Heart left ventricle (tissue), 16 donors: ENCODE measurements around the gene NUTF2. TPM values are rescaled to one million over a fixed set of nuclear protein-coding genes. Genes with fewer than 3 reads are reported as not detected.

Source experiments
- ATAC-seq, 4 donors: fragments of 200-7000 bp; cut with Tn5 transposase; one replicate each; pipeline ENCODE4 v1.9.1; 2020 to 2022; ENCODE audit warnings: moderate library complexity in 4 of 4, mild to moderate bottlenecking in 3 of 4, moderate number of reproducible peaks in 1 of 4
- DNase-seq, 5 donors: peaks; one replicate each; pipeline ENCODE4 v3.0.0-alpha.2; 2020
- H3K27ac ChIP-seq, 12 donors: fragments of 200-600 bp; sonication (generic) in 4 of 12; one replicate each; pipeline versions ENCODE4 v1.5.0 to v1.8.0; 2016 to 2022; ENCODE audit warnings: mild to moderate bottlenecking in 2 of 12
- H3K27me3 ChIP-seq, 9 donors: fragments of 200-600 bp; sonication (generic) in 2 of 9; one replicate each; pipeline versions ENCODE4 v1.5.1 to v1.8.0; 2016 to 2022; ENCODE audit warnings: mild to moderate bottlenecking in 3 of 9
- H3K36me3 ChIP-seq, 9 donors: fragments of 200-600 bp; sonication (generic) in 2 of 9; one replicate each; pipeline versions ENCODE4 v1.5.0 to v1.8.0; 2018 to 2022; ENCODE audit warnings: mild to moderate bottlenecking in 2 of 9
- H3K4me1 ChIP-seq, 12 donors: fragments of 200-600 bp; sonication (generic) in 4 of 12; one replicate each; pipeline versions ENCODE4 v1.5.0 to v1.8.0; 2016 to 2022; ENCODE audit warnings: mild to moderate bottlenecking in 3 of 12
- H3K4me3 ChIP-seq, 12 donors: fragments of 200-600 bp; sonication (generic) in 4 of 12; one replicate each; pipeline versions ENCODE4 v1.5.0 to v1.8.0; 2017 to 2022; ENCODE audit warnings: mild to moderate bottlenecking in 9 of 12, moderate library complexity in 4 of 12
- H3K9me3 ChIP-seq, 12 donors: fragments of 200-600 bp; sonication (generic) in 4 of 12; one replicate each; pipeline versions ENCODE4 v1.5.0 to v1.8.0; 2016 to 2022; ENCODE audit warnings: mild to moderate bottlenecking in 1 of 12
- CTCF ChIP-seq, 12 donors: fragments of 200-600 bp; sonication (generic) in 4 of 12; IDR thresholded peaks; one replicate each; pipeline versions ENCODE4 v1.5.0 to v1.8.0; 2018 to 2022; ENCODE audit warnings: antibody characterized with exemption in 12 of 12, mild to moderate bottlenecking in 5 of 12
- POLR2A ChIP-seq, 2 donors: fragments of 450-650 bp; IDR thresholded peaks; one replicate each; pipeline ENCODE4 v1.6.1; 2017; ENCODE audit warnings: antibody characterized with exemption in 2 of 2, mild to moderate bottlenecking in 2 of 2, moderate library complexity in 2 of 2
- WGBS, 4 donors: extraction: QIAGEN DNeasy Blood & Tissue Kit in 2 of 4; methylation state at CpG; one replicate each; pipeline versions ENCODE4 v1.1.5 to v1.1.7; 2013 to 2018; 5-methylcytosine and 5-hydroxymethylcytosine counted together
- intact Hi-C, 10 donors: fragments of 100-400 bp; cut with DNase I; formaldehyde crosslinking; loops; one replicate each; pipeline versions ENCODE4 v1.11.1 to v1.14.2; 2022
- polyA plus RNA-seq, 2 donors: library from polyadenylated mRNA; stranded (reverse); fragments of 200-250 nt; gene quantifications; one replicate each; pipeline ENCODE4 v1.2.3, GENCODE V29; 2013
- total RNA-seq, 9 donors: library from RNA; depleted of rRNA in 2 of 9; stranded (reverse); fragments of >200 nt in 2 of 9; fragmentation: NEBNext Ultra II Directional in 3 of 9; extraction: Animal tissue kit (Norgen Biotek cat#: 25700) in 3 of 9; gene quantifications; one replicate each; pipeline versions ENCODE4 v1.1.0 to v1.2.4, GENCODE V29; 2016 to 2023
- donor health status: ischemic (EF 13 %, LVEDD 7.1; RV severe dilation, severe dysfunction).
- donor health status: healthy with polysubstance abuse.
- donor health status: DM: no; HTN: yes; CAD: no.
- donor health status: DM: no; HTN: no; CAD: no.
- donor health status: ischemic (EF 25% LVEDD 6.9; RV normal size, moderate dysfunction).
- donor health status: ischemic (EF 25% LVEDD 5.7; RV mildly dilated, moderate dysfunction).
- donor health status: healthy.
- donor health status: DM: yes; HTN: yes; CAD: no.
- donor health status: ischemic (EF 35%, LVEDD 5.7; RV mildly dilated, moderate dysfunction).
- donor health status: nonischemic (EF 11% LVEDD 7.7; RV severe dilation, severe dysfunction).
- donor health status: DM: yes; HTN: yes; CAD: no.
- donor health status: PGD.
- donor health status: ischemic (EF 29% LVEDD 5.4; RV normal size, mild dysfunction).
- donor health status: nonischemic (EF 23%, LVEDD 6.1; RV moderate dilation, normal function).

The NUTF2 gene
- total and polyA plus RNA-seq, 11 donors = 66.5 to 191 (median 93.9) TPM

- H3K9me3 ChIP-seq = no peaks in the 10 kb centered on the region
- no peak overlapping the region for H3K27ac ChIP-seq
- ATAC-seq = no peak
- H3K4me3 ChIP-seq = no peak overlapping the region
- H3K36me3 ChIP-seq = peaks cover 0 to 54% (median 46%) of the 10 kb centered on the region in 9 donors
- H3K27me3 ChIP-seq = no peaks in the 10 kb centered on the region
- no peak for DNase-seq
- intact Hi-C loops = no loop called here
- WGBS, 4 donors = 90 to 95% (median 92%) methylated on average over 7 to 11 of the region's 11 CpGs
- H3K4me1 ChIP-seq = peaks cover 0 to 10% (median 0%) of the 10 kb centered on the region in 12 donors
- TF ChIP-seq POLR2A (IDR thresholded peaks at IDR 0.05) (no peak), CTCF (IDR thresholded peaks at IDR 0.05) (no peak)
Observed at GRCh38 chr16:67907397-67908180, 60.9 kb downstream of the NUTF2 start.

GRCh38 chr16:67909056-67909742 is 62.5 kb downstream of the NUTF2 start:
- no peaks in the 10 kb centered on the region for H3K27me3 ChIP-seq
- no peak overlapping the region for H3K4me3 ChIP-seq
- no peak overlapping the region for H3K27ac ChIP-seq
- ATAC-seq (no peak), DNase-seq (no peak)
- no peak for TF ChIP-seq CTCF (IDR thresholded peaks at IDR 0.05)
- no peak for TF ChIP-seq POLR2A (IDR thresholded peaks at IDR 0.05)
- H3K36me3 ChIP-seq = peaks cover 0 to 56% (median 43%) of the 10 kb centered on the region in 9 donors
- peaks cover 0 to 6% (median 0%) of the 10 kb centered on the region in 12 donors for H3K4me1 ChIP-seq
- H3K9me3 ChIP-seq = no peaks in the 10 kb centered on the region
- intact Hi-C loops = no loop called here
- 91 to 96% (median 94%) methylated on average over 33 to 36 of the region's 36 CpGs for WGBS, 4 donors

GRCh38 chr16:67910158-67910557 is 63.4 kb downstream of the NUTF2 start:
- H3K9me3 ChIP-seq = no peaks in the 10 kb centered on the region
- H3K4me3 ChIP-seq = no peak overlapping the region
- intact Hi-C loops = no loop called here
- H3K27me3 ChIP-seq = no peaks in the 10 kb centered on the region
- peaks cover 0 to 14% (median 0%) of the 10 kb centered on the region in 12 donors for H3K4me1 ChIP-seq
- no peak overlapping the region for H3K27ac ChIP-seq
- DNase-seq (no peak), ATAC-seq (no peak)
- TF ChIP-seq CTCF (IDR thresholded peaks at IDR 0.05) (no peak), POLR2A (IDR thresholded peaks at IDR 0.05) (no peak)
- WGBS, 4 donors = 71 to 82% (median 71%) methylated on average over 2 of the region's 2 CpGs
- H3K36me3 ChIP-seq = peaks cover 0 to 58% (median 43%) of the 10 kb centered on the region in 9 donors
